ENCODE results near the gene RAD51B.

- TF ChIP-seq YY1 (IDR thresholded peaks at IDR 0.05; ENCODE audit: insufficient read depth, insufficient read length) (no peak), ZNF274 (IDR thresholded peaks at IDR 0.05; ENCODE audit: low read depth, low read length) (no peak), SUZ12 (IDR thresholded peaks at IDR 0.05; ENCODE audit: extremely low read depth, insufficient read depth, insufficient read length) (no peak)
Measured at GRCh38 chr14:68554231-68554630, 734.7 kb downstream of the RAD51B start.
